HCEC 1CT (cell line): ENCODE data around the gene TBX18.

Experiments used
- DNase-seq: peaks from one replicate; pipeline ENCODE4 v3.0.0-alpha.2; 2017

The TBX18 gene

GRCh38 chr6:84743616-84744015 lies 20.8 kb downstream of the TBX18 start:
- no peak for DNase-seq

GRCh38 chr6:84740385-84740784 lies 24.0 kb downstream of the TBX18 start:
- no peak for DNase-seq

GRCh38 chr6:84739866-84740208 lies 24.6 kb downstream of the TBX18 start:
- DNase-seq = peak; percentile 46

- DNase-seq = peak; percentile 16
These were observed 25.2 kb downstream of the TBX18 start for GRCh38 chr6:84738996-84739865.

GRCh38 chr6:84733889-84734288 lies 30.5 kb downstream of the TBX18 start:
- no peak for DNase-seq

GRCh38 chr6:84731901-84732300 lies 32.5 kb downstream of the TBX18 start:
- no peak for DNase-seq

GRCh38 chr6:84731401-84731800 lies 33.0 kb downstream of the TBX18 start:
- no peak for DNase-seq

- peak; percentile 50 for DNase-seq
These were observed 35.8 kb downstream of the TBX18 start for GRCh38 chr6:84728602-84729001.

GRCh38 chr6:84719152-84719551 lies 45.2 kb downstream of the TBX18 start:
- DNase-seq = no peak

GRCh38 chr6:84718038-84718955 lies 46.1 kb downstream of the TBX18 start:
- no peak for DNase-seq

- no peak for DNase-seq
These were observed 55.3 kb downstream of the TBX18 start for GRCh38 chr6:84709121-84709520.

- DNase-seq = no peak
These were observed 57.2 kb downstream of the TBX18 start for GRCh38 chr6:84707171-84707570.

- no peak for DNase-seq
These were observed 68.2 kb downstream of the TBX18 start for GRCh38 chr6:84696166-84696565.

GRCh38 chr6:84691978-84692623 lies 72.3 kb downstream of the TBX18 start:
- no peak for DNase-seq

GRCh38 chr6:84688141-84688873 lies 76.1 kb downstream of the TBX18 start:
- no peak for DNase-seq

GRCh38 chr6:84687431-84687830 lies 77.0 kb downstream of the TBX18 start:
- peak; percentile 3 for DNase-seq

- DNase-seq = peak; percentile 5
These were observed 78.3 kb downstream of the TBX18 start for GRCh38 chr6:84685983-84686584.

- no peak for DNase-seq
These were observed 82.6 kb downstream of the TBX18 start for GRCh38 chr6:84681693-84682326.

- DNase-seq = no peak
These were observed 88.7 kb downstream of the TBX18 start for GRCh38 chr6:84675651-84676050.

- DNase-seq = no peak
These were observed 90.0 kb downstream of the TBX18 start for GRCh38 chr6:84674395-84674794.

- DNase-seq = no peak
These were observed 93.2 kb downstream of the TBX18 start for GRCh38 chr6:84671183-84671582.

- DNase-seq = no peak
These were observed 94.5 kb downstream of the TBX18 start for GRCh38 chr6:84669945-84670344.
